K562 (cell line): Measurements from ENCODE around the gene SLC7A5. TPM values are rescaled to one million over a fixed set of nuclear protein-coding genes. Genes with fewer than 3 reads are reported as not detected.

ENCODE experiments used
- CHD7 ChIP-seq: fragments of 200-600 bp; sonication (generic); IDR thresholded peaks from one replicate; pipeline ENCODE4 v1.6.1; 2012; ENCODE audit warnings: mild to moderate bottlenecking, low read depth, low read length, inconsistent platforms
- HIVEP1 ChIP-seq: fragments of 250-450 bp; sonication (Bioruptor Pico); IDR thresholded peaks from 2 replicates; pipeline ENCODE4 v1.4.0; 2020; ENCODE audit warnings: mild to moderate bottlenecking
- HNRNPK ChIP-seq: fragments of 200-400 bp; formaldehyde crosslinking; IDR thresholded peaks from one replicate; pipeline ENCODE4 v1.6.1; 2018; ENCODE audit warnings: mild to moderate bottlenecking, low read depth, low read length; ENCODE audit not compliant: poor library complexity, severe bottlenecking
- HNRNPUL1 ChIP-seq: fragments of 200-400 bp; formaldehyde crosslinking; IDR thresholded peaks from 2 replicates; pipeline ENCODE4 v1.6.1; 2017; ENCODE audit warnings: low read length
- NFYB ChIP-seq: IDR thresholded peaks from 2 replicates; pipeline ENCODE4 v1.6.1; 2011; ENCODE audit warnings: mild to moderate bottlenecking, moderate library complexity; ENCODE audit not compliant: insufficient read length; ENCODE audit errors: extremely low read depth
- RBM22 ChIP-seq: fragments of 200-400 bp; formaldehyde crosslinking; IDR thresholded peaks from 2 replicates; pipeline ENCODE4 v1.6.1; 2018; ENCODE audit warnings: low read length, low read depth; ENCODE audit not compliant: poor library complexity, severe bottlenecking
- SMARCA4 ChIP-seq: fragments of 450-650 bp; IDR thresholded peaks from 2 replicates; pipeline ENCODE4 v1.6.1; 2016
- SMARCA5 ChIP-seq: fragments of 450-650 bp; IDR thresholded peaks from 2 replicates; pipeline ENCODE4 v1.6.1; 2016
- ZNF175 ChIP-seq: fragments of 200-800 bp; sonication (Bioruptor generic); IDR thresholded peaks from 2 replicates; pipeline ENCODE4 v1.6.1; 2016; ENCODE audit warnings: low read depth, mild to moderate bottlenecking, missing genetic modification characterization, missing compliant biosample characterization
- ZNF584 ChIP-seq: fragments of 200-800 bp; sonication (Bioruptor generic); IDR thresholded peaks from 2 replicates; pipeline ENCODE4 v1.6.1; 2016; ENCODE audit warnings: low read depth, mild to moderate bottlenecking, missing genetic modification characterization, missing compliant biosample characterization
- polyA plus RNA-seq, 8 experiments: library from polyadenylated mRNA; depleted of rRNA in 4 of 8; stranded (reverse) in 5 of 8; unstranded in 3 of 8; fragments of >200 nt; fragmentation: Nextera tagmentation in 2 of 8; fragmentation: Illumina TruSeq in 1 of 8; extraction: Ambion mirVana in 2 of 8; extraction: Trizol in 1 of 8; gene quantifications; 2 replicates each; pipeline versions ENCODE4 v1.2.1 to v1.2.3, GENCODE V29; 2011 to 2014; ENCODE audit warnings: inconsistent platforms in 1 of 8, missing spikeins in 1 of 8
- total RNA-seq, 7 experiments: library from RNA; depleted of rRNA in 6 of 7; stranded (reverse); fragments of >200 nt in 6 of 7; fragmentation: Illumina TruSeq in 2 of 7; extraction: Trizol in 2 of 7; gene quantifications; 2 replicates each; pipeline versions ENCODE4 v1.2.1 to v1.2.3, GENCODE V29; 2011 to 2021; ENCODE audit warnings: low replicate concordance in 1 of 7
- TF ChIP-seq, protein P1 (sequence below): fragments of 250-450 bp; sonication (Bioruptor Pico); IDR thresholded peaks from 2 replicates; pipeline ENCODE4 v1.4.0; 2020; ENCODE audit warnings: mild to moderate bottlenecking, moderate library complexity
- TF ChIP-seq, protein P2 (sequence below): sonication (generic); formaldehyde crosslinking; IDR thresholded peaks from 2 replicates; pipeline ENCODE4 v1.9.0; 2022; ENCODE audit warnings: mild to moderate bottlenecking, missing genetic modification reagents

The SLC7A5 gene
- total and polyA plus RNA-seq, 9 of the 15 experiments (the other 6 are each of a cell fraction or from before 2014, with no cell fraction given) = 1.9 to 220 (median 18.6) TPM

DNA sequence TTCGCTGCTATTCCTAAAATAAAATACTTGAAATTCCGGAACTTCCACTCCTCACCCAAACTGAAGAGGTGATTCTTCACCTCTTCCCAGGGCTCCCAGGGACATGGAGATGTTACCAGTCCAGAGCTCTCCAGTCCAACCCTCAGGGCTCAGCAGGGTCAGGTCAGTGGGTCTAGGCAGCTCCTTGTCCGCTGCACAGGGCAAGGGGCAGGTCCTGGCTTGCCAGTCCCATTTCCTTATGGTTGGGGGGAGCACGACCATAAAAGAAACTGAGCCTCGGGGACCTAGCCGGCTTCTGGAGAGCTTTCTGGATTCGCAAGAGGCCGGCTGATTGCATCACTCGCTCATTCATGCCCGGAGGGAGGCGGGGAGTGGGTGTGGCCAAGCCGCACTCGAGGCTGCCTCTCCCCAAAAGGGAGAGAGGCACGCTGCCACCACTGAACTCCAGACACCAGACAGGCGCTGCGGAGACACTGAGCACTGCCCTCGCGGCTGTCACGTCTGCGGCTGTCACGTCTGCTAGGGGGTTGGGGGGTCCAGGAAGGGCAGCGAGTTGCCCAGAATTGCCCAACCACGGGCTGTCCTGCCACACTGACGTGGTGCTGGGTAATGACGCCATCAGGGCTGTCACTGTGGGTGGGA is 15.8 kb downstream of the SLC7A5 start (continued):
- no peak for TF ChIP-seq CHD7
- TF ChIP-seq, protein P1, sequence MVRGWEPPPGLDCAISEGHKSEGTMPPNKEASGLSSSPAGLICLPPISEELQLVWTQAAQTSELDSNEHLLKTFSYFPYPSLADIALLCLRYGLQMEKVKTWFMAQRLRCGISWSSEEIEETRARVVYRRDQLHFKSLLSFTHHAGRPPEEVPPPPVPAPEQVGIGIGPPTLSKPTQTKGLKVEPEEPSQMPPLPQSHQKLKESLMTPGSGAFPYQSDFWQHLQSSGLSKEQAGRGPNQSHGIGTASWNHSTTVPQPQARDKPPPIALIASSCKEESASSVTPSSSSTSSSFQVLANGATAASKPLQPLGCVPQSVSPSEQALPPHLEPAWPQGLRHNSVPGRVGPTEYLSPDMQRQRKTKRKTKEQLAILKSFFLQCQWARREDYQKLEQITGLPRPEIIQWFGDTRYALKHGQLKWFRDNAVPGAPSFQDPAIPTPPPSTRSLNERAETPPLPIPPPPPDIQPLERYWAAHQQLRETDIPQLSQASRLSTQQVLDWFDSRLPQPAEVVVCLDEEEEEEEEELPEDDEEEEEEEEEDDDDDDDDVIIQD (CRISPR knock-in tag) = no peak
- TF ChIP-seq ZNF175 (CRISPR knock-in tag) = peak; percentile 51; the same call in 1 of the 2 replicates
- TF ChIP-seq SMARCA4 = peak; percentile 38; the same call in 1 of the 2 replicates
- no peak for TF ChIP-seq HNRNPK
- no peak for TF ChIP-seq NFYB
- no peak for TF ChIP-seq HNRNPUL1
- TF ChIP-seq, protein P2, sequence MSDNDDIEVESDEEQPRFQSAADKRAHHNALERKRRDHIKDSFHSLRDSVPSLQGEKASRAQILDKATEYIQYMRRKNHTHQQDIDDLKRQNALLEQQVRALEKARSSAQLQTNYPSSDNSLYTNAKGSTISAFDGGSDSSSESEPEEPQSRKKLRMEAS = peak; percentile 52; the same call in 1 of the 2 replicates
- 0 out of 2 replicates have a peak, but pooled peaks have one; percentile 41 for TF ChIP-seq HIVEP1 (CRISPR knock-in tag)
- no peak for TF ChIP-seq SMARCA5
- TF ChIP-seq ZNF584 (CRISPR knock-in tag) = no peak; the same call in 1 of the 2 replicates
- TF ChIP-seq RBM22 = no peak
